Neutrophil (primary cell): Measurements from ENCODE around the gene CACNA1A.
A peak's percentile ranks its signal among the peaks of the same experiment; 100 is the strongest.

Experiments
- H3K27ac ChIP-seq: fragments of 200-600 bp; sonication (generic); 2 replicates; pipeline ENCODE4 v1.5.1; 2016; ENCODE audit warnings: mild to moderate bottlenecking, moderate library complexity
- H3K27me3 ChIP-seq: fragments of 200-600 bp; sonication (generic); 2 replicates; pipeline ENCODE4 v1.6.0; 2016; ENCODE audit warnings: mild to moderate bottlenecking
- H3K36me3 ChIP-seq: fragments of 200-600 bp; sonication (generic); 2 replicates; pipeline ENCODE4 v1.5.1; 2017
- H3K4me1 ChIP-seq, 2 experiments: fragments of 200-600 bp in 1 of 2; sonication (generic) in 1 of 2; 1 replicate in 1 of 2; 2 replicates in 1 of 2; pipeline versions ENCODE4 v1.5.1 to v1.6.1; 2013 to 2016; ENCODE audit warnings: low read depth in 1 of 2, low read length in 1 of 2, mild to moderate bottlenecking in 1 of 2, moderate library complexity in 1 of 2; ENCODE audit not compliant: control insufficient read depth in 1 of 2, insufficient read depth in 1 of 2
- H3K4me3 ChIP-seq, 2 experiments: fragments of 200-600 bp in 1 of 2; sonication (generic) in 1 of 2; 1 replicate in 1 of 2; 2 replicates in 1 of 2; pipeline ENCODE4 v1.5.1; 2013 to 2016; ENCODE audit warnings: low read depth in 1 of 2, low read length in 1 of 2, mild to moderate bottlenecking in 1 of 2, moderate library complexity in 1 of 2
- H3K9me3 ChIP-seq: fragments of 200-600 bp; sonication (generic); 2 replicates; pipeline ENCODE4 v1.5.1; 2016
- CTCF ChIP-seq: fragments of 200-600 bp; sonication (generic); IDR thresholded peaks from 2 replicates; pipeline ENCODE4 v1.5.1; 2016; ENCODE audit warnings: antibody characterized with exemption

Gene CACNA1A

GRCh38 chr19:13281567-13282291 lies 224.6 kb downstream of the CACNA1A start:
- Histone ChIP-seq H3K27ac (no peak overlapping the region), H3K4me3 (no peak overlapping the region)

GRCh38 chr19:13277104-13277809 lies 229.0 kb downstream of the CACNA1A start:
- H3K4me1 ChIP-seq, result peaks cover 0 to 3% of the 10 kb centered on the region in 2 experiments
- TF ChIP-seq CTCF, result peak; percentile 80
- peaks cover 8% of the 10 kb centered on the region for H3K27me3 ChIP-seq
- H3K9me3 ChIP-seq, result no peaks in the 10 kb centered on the region
- no peak overlapping the region for H3K4me3 ChIP-seq
- no peaks in the 10 kb centered on the region for H3K36me3 ChIP-seq
- no peak overlapping the region for H3K27ac ChIP-seq

More at GRCh38 chr19:13281567-13282291, 224.6 kb downstream of the CACNA1A start:
- peaks cover 0 to 3% of the 10 kb centered on the region in 2 experiments for H3K4me1 ChIP-seq
- H3K27me3 ChIP-seq, result peaks cover 8% of the 10 kb centered on the region
- TF ChIP-seq CTCF, result no peak
- no peaks in the 10 kb centered on the region for H3K9me3 ChIP-seq
- H3K36me3 ChIP-seq, result no peaks in the 10 kb centered on the region

DNA sequence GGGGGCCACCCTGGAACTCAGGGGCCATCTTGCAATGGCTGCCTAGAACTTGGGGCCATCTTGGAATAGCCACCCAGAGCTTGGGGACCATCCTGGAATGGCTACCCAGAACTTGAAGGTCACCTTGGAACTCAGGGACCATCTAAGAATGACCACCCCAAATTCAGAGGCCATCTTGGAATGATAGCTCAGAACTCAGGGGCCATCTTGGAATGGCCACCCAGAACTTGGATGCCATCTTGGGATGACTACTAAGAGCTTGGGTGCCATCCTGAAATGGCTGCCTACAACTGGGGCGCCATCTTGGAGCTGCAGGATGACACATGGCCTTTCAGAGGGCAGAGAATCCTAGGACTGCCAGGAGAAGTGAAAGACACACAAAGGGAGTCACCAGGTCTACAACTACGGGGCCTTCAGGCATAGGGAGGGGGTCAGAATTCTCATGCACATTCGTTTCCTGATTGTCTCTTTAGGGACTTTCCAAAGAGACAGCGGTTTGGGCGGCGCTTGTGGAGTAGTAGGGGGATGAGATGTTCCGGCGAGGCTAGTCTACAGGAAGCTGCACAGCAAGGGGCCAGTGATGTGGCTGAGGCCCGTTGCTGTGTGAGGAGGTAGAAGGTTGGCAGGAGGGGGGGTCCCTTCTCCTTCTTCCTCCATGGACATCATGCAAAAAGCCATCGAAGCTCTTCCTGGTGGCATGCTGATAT lies 231.1 kb downstream of the CACNA1A start:
- no peaks in the 10 kb centered on the region for H3K9me3 ChIP-seq
- H3K4me1 ChIP-seq, result peaks cover 0 to 3% of the 10 kb centered on the region in 2 experiments
- H3K36me3 ChIP-seq, result no peaks in the 10 kb centered on the region
- no peak for TF ChIP-seq CTCF
- H3K27me3 ChIP-seq, result no peaks in the 10 kb centered on the region
- no peak overlapping the region for H3K27ac ChIP-seq
- H3K4me3 ChIP-seq, result no peak overlapping the region

GRCh38 chr19:13270514-13271105 lies 235.7 kb downstream of the CACNA1A start:
- no peaks in the 10 kb centered on the region for H3K27me3 ChIP-seq
- no peak overlapping the region for H3K27ac ChIP-seq
- H3K4me1 ChIP-seq, result no peaks in the 10 kb centered on the region
- no peaks in the 10 kb centered on the region for H3K9me3 ChIP-seq
- TF ChIP-seq CTCF, result no peak
- no peak overlapping the region for H3K4me3 ChIP-seq
- no peaks in the 10 kb centered on the region for H3K36me3 ChIP-seq

DNA sequence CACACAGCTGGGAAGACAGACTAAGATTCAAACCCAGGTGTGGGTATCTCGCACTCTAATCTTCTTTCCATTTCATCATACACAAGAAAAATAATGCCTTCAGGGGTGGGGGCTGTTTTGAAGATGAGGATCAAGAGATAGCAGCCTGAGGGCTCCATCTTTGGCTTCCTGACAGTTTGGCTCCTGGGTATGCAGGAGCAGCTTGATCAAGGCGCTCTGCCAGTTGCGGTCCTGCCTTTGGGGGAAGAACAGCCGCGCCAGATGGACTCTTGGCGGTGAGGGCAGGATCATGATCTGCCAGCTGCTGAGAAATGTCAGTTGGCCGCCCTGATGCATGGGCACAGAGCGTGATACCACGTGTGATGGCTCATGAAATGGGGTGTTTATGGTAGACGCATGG lies 236.9 kb downstream of the CACNA1A start:
- Histone ChIP-seq H3K36me3 (no peaks in the 10 kb centered on the region), H3K27me3 (peaks cover 4% of the 10 kb centered on the region), H3K4me1 (no peaks in the 10 kb centered on the region), H3K4me3 (no peak overlapping the region), H3K27ac (no peak overlapping the region), H3K9me3 (no peaks in the 10 kb centered on the region)
- no peak for TF ChIP-seq CTCF
